BJ (cell line): ENCODE measurements around the gene SOWAHB. TPM values are rescaled to one million over a fixed set of nuclear protein-coding genes. Genes with fewer than 3 reads are reported as not detected.

Experiments
- CTCF ChIA-PET: fragments of 350-600 bp; formaldehyde crosslinking; extraction: SDS; loops from one replicate; lab custom pipeline; 2021; ENCODE audit warnings: antibody characterized with exemption, inconsistent platforms; lab: Yijun Ruan, JAX
- POLR2A ChIA-PET: fragments of 300-600 bp; sonication (Branson Sonifier 250); formaldehyde crosslinking; extraction: SDS; loops from one replicate; lab custom pipeline; 2021; ENCODE audit warnings: antibody characterized with exemption; lab: Charles Lee
- DNase-seq: peaks from one replicate; pipeline ENCODE4 v3.0.0-alpha.2; 2011; ENCODE audit warnings: low read depth
- H3K27me3 ChIP-seq: 2 replicates; pipeline ENCODE4 v1.6.0; 2011; ENCODE audit warnings: low read length; ENCODE audit not compliant: control insufficient read depth, insufficient read depth
- H3K36me3 ChIP-seq: 2 replicates; pipeline ENCODE4 v1.5.1; 2011; ENCODE audit warnings: low read length; ENCODE audit not compliant: control insufficient read depth, insufficient read depth
- H3K4me3 ChIP-seq: 2 replicates; pipeline ENCODE4 v1.5.1; 2011; ENCODE audit warnings: low read depth, mild to moderate bottlenecking, control low read depth, low read length
- CTCF ChIP-seq: IDR thresholded peaks from 2 replicates; pipeline ENCODE4 v1.5.1; 2011; ENCODE audit warnings: low read depth, mild to moderate bottlenecking, control low read depth, inconsistent platforms, low read length, moderate library complexity; ENCODE audit not compliant: insufficient read depth
- polyA plus RNA-seq: library from polyadenylated mRNA; depleted of rRNA; stranded (reverse); fragments of >200 nt; gene quantifications from 2 replicates; pipeline ENCODE4 v1.2.3, GENCODE V29; 2011

The SOWAHB gene
- polyA plus RNA-seq, 1 experiment = 0.04 TPM

GRCh38 chr4:76867377-76867776, 30.6 kb downstream of the SOWAHB start:
- H3K36me3 ChIP-seq = no peaks in the 10 kb centered on the region
- ChIA-PET CTCF (interaction anchor here (1.0 to 1.2 kb wide), 2 partner anchors 49 to 85 kb away, joined by 3 read pairs; no protein-coding TSS in a partner anchor), POLR2A (no interaction called here)
- no peak for DNase-seq
- H3K27me3 ChIP-seq = no peaks in the 10 kb centered on the region; the same call in 1 of the 2 replicates
- no peak for TF ChIP-seq CTCF
- no peak overlapping the region for H3K4me3 ChIP-seq

GRCh38 chr4:76866641-76867040, 31.3 kb downstream of the SOWAHB start:
- DNase-seq = no peak
- no peak overlapping the region for H3K4me3 ChIP-seq
- TF ChIP-seq CTCF = no peak
- ChIA-PET POLR2A (no interaction called here), CTCF (no interaction called here)
- no peaks in the 10 kb centered on the region; the same call in 1 of the 2 replicates for H3K27me3 ChIP-seq
- H3K36me3 ChIP-seq = no peaks in the 10 kb centered on the region

GRCh38 chr4:76858319-76858718, 39.6 kb downstream of the SOWAHB start:
- ChIA-PET POLR2A (no interaction called here), CTCF (interaction anchor here (0.7 kb wide), 1 partner anchor 263 kb away, joined by 3 read pairs; no protein-coding TSS in a partner anchor)
- Histone ChIP-seq H3K36me3 (no peaks in the 10 kb centered on the region), H3K4me3 (no peak overlapping the region), H3K27me3 (no peaks in the 10 kb centered on the region; the same call in 1 of the 2 replicates)
- no peak for TF ChIP-seq CTCF
- DNase-seq = no peak

GRCh38 chr4:76857074-76857409, 40.9 kb downstream of the SOWAHB start:
- POLR2A ChIA-PET = interaction anchor here (0.7 kb wide), 1 partner anchor 432 kb away, joined by 3 read pairs; no protein-coding TSS in a partner anchor

More at GRCh38 chr4:76857074-76857409, 40.9 kb downstream of the SOWAHB start:
- DNase-seq = no peak
- H3K36me3 ChIP-seq = no peaks in the 10 kb centered on the region
- CTCF ChIA-PET = interaction anchor here (1.4 to 1.6 kb wide), 2 partner anchors 13 to 352 kb away, joined by 3 read pairs; no protein-coding TSS in a partner anchor
- no peak overlapping the region for H3K4me3 ChIP-seq
- TF ChIP-seq CTCF = no peak
- H3K27me3 ChIP-seq = no peaks in the 10 kb centered on the region
